ENCODE results near the gene CLDN3. TPM values are rescaled to one million over a fixed set of nuclear protein-coding genes. Genes with fewer than 3 reads are reported as not detected.
"Not testable (repeated sequence)": the region's sequence is repeated elsewhere in the genome, so short reads cannot be mapped to it uniquely, and the experiment has no call there.

Gene CLDN3
- total and polyA plus RNA-seq, 2 experiments from 2014 or later: 5.6 to 11.0 TPM

DNA sequence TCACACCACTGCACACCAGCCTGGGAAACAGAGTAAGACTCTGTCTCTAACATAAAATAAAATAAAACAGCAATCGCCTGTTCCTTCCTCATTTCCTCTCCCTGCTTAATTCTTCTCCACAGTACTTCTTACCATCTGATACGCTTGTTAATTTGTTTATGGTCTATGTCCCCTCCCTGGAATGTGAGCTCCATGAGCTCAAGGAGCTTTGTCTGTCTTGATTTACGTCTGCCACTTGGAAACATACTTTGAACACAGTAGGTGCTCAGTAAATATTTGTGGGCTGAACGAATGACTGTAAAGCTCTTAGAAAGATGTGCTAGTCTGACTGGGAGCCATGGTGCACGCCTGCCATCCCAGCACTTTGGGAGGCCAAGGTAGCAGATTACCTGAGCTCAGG, 41.5 kb downstream of the CLDN3 start:
- Histone ChIP-seq H3K4me3 (no peak overlapping the region), H3K27ac (no peak overlapping the region), H3K36me3 (no peaks in the 10 kb centered on the region), H3K27me3 (no peaks in the 10 kb centered on the region), H3K4me1 (ENCODE audit: low read depth) (no peaks in the 10 kb centered on the region), H3K9me3 (ENCODE audit: low read depth) (no peaks in the 10 kb centered on the region)
- TF ChIP-seq, protein P1, sequence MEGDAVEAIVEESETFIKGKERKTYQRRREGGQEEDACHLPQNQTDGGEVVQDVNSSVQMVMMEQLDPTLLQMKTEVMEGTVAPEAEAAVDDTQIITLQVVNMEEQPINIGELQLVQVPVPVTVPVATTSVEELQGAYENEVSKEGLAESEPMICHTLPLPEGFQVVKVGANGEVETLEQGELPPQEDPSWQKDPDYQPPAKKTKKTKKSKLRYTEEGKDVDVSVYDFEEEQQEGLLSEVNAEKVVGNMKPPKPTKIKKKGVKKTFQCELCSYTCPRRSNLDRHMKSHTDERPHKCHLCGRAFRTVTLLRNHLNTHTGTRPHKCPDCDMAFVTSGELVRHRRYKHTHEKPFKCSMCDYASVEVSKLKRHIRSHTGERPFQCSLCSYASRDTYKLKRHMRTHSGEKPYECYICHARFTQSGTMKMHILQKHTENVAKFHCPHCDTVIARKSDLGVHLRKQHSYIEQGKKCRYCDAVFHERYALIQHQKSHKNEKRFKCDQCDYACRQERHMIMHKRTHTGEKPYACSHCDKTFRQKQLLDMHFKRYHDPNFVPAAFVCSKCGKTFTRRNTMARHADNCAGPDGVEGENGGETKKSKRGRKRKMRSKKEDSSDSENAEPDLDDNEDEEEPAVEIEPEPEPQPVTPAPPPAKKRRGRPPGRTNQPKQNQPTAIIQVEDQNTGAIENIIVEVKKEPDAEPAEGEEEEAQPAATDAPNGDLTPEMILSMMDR (IDR thresholded peaks at IDR 0.05; ENCODE audit: low read depth, low read length): no peak
- no peak for DNase-seq (ENCODE audit: low read depth in 1 of 2, low spot score in 1 of 2)

GRCh38 chr7:73727952-73728351, 42.1 kb downstream of the CLDN3 start:
- TF ChIP-seq, protein P1 (IDR thresholded peaks at IDR 0.05; ENCODE audit: low read depth, low read length): no peak
- Histone ChIP-seq H3K4me1 (ENCODE audit: low read depth) (no peaks in the 10 kb centered on the region), H3K36me3 (no peaks in the 10 kb centered on the region), H3K9me3 (ENCODE audit: low read depth) (no peaks in the 10 kb centered on the region), H3K27ac (no peak overlapping the region), H3K4me3 (no peak overlapping the region), H3K27me3 (no peaks in the 10 kb centered on the region)
- no peak for DNase-seq (ENCODE audit: low read depth in 1 of 2, low spot score in 1 of 2)

GRCh38 chr7:73726083-73726466, 44.0 kb downstream of the CLDN3 start:
- no peaks in the 10 kb centered on the region for H3K27me3 ChIP-seq
- H3K4me3 ChIP-seq: no peak overlapping the region
- no peaks in the 10 kb centered on the region for H3K4me1 ChIP-seq (ENCODE audit: low read depth)
- TF ChIP-seq, protein P1 (IDR thresholded peaks at IDR 0.05; ENCODE audit: low read depth, low read length): no peak
- no peak for DNase-seq (ENCODE audit: low read depth in 1 of 2, low spot score in 1 of 2)
- H3K27ac ChIP-seq: no peak overlapping the region
- H3K9me3 ChIP-seq (ENCODE audit: low read depth): no peaks in the 10 kb centered on the region
- H3K36me3 ChIP-seq: no peaks in the 10 kb centered on the region

GRCh38 chr7:73723813-73724212, 46.3 kb downstream of the CLDN3 start:
- H3K4me1 ChIP-seq (ENCODE audit: low read depth): no peaks in the 10 kb centered on the region
- DNase-seq (ENCODE audit: low read depth in 1 of 2, low spot score in 1 of 2): no peak
- TF ChIP-seq, protein P1 (IDR thresholded peaks at IDR 0.05; ENCODE audit: low read depth, low read length): no peak
- H3K9me3 ChIP-seq (ENCODE audit: low read depth): no peaks in the 10 kb centered on the region
- no peak overlapping the region for H3K27ac ChIP-seq
- H3K36me3 ChIP-seq: no peaks in the 10 kb centered on the region
- H3K27me3 ChIP-seq: peaks cover 1% of the 10 kb centered on the region
- H3K4me3 ChIP-seq: no peak overlapping the region

DNA sequence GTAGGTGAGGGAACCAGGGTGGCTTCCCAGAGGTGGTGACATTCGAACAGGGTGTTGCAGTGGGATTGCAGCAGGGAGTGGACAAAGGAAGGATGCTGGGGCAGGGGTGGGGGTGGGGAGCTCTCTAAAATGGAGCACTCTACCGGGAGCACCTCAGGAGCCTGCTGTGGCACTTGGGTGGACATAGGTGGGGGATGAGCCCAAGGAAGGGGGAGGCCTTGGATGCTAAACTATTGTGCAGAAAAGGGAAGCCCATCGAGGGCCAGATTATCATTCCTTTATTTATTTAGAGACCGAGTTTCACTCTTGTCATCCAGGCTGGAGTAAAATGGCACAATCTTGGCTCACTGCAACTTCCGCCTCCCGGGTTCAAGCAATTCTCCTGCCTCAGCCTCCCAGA, 47.3 kb downstream of the CLDN3 start:
- no peak overlapping the region for H3K27ac ChIP-seq
- no peak overlapping the region for H3K4me3 ChIP-seq
- TF ChIP-seq, protein P1 (IDR thresholded peaks at IDR 0.05; ENCODE audit: low read depth, low read length): no peak
- DNase-seq (ENCODE audit: low read depth in 1 of 2, low spot score in 1 of 2): no peak
- H3K36me3 ChIP-seq: no peaks in the 10 kb centered on the region
- H3K4me1 ChIP-seq (ENCODE audit: low read depth): no peaks in the 10 kb centered on the region
- peaks cover 7% of the 10 kb centered on the region for H3K27me3 ChIP-seq
- H3K9me3 ChIP-seq (ENCODE audit: low read depth): no peaks in the 10 kb centered on the region

GRCh38 chr7:73722182-73722581, 47.9 kb downstream of the CLDN3 start:
- not testable (repeated sequence) for H3K9me3 ChIP-seq (ENCODE audit: low read depth); H3K4me3 ChIP-seq; H3K4me1 ChIP-seq (ENCODE audit: low read depth); H3K27me3 ChIP-seq; H3K36me3 ChIP-seq; H3K27ac ChIP-seq; DNase-seq (ENCODE audit: low read depth in 1 of 2, low spot score in 1 of 2)
